Measurements from ENCODE around the gene EFS.
"Not testable (repeated sequence)": the region's sequence is repeated elsewhere in the genome, so short reads cannot be mapped to it uniquely, and the experiment has no call there.

Gene EFS

DNA sequence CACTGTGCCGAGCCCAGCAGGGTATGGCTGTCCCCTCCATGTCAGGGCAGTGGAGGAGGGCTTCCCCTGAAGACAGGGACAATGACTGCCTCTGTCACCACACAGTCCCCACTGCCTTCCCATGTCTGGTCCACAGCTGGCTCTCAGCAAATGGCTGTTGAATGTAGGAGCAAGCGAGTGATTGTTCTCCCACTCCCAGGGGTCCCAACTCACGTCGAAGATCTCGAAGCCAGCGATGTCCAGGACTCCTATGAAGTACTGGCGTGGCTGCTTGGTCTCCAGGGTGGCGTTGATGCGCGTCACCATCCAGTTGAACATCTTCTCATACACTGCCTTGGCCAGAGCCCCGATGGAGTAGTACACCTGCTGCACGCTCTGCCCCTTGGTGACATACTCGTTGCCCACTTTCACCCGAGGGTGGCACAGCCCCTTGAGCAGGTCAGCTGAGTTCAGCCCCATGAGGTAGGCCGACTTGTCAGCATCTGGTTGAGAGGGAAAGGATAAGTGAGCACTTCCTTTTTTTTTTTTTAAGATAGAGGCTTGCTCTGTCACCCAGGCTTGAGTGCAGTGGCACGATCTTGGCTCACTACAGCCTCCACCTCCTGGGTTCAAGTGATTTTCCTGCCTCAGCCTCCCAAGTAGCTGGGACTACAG lies 35.7 kb upstream of the EFS start:
- DNase-seq (ENCODE audit: extremely low spot score, insufficient read length, low read depth); FAIRE-seq: not testable (repeated sequence)

- no peak for FAIRE-seq
- DNase-seq (ENCODE audit: extremely low spot score, insufficient read length, low read depth) = no peak
These were observed 34.6 kb upstream of the EFS start for GRCh38 chr14:23399591-23399990.

DNA sequence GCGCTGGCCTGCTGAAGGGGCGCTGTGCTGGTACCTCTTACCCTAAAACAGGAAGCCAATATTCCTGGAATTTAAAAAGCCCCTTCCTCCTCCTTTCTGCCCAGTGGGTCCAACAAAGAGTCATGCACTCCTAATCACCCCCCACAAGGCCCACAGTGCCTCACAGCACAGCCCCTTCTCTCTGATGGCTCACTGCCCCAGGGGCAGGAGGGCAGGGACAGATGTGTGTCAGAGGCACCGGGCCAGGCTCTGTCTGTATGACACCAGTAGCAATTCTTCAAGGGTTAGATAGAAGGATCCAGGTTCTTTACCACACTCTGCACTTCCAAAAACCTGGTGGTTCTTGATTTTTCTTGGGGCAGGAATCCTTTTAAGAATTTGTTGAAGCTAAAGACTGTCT lies 34.2 kb upstream of the EFS start:
- DNase-seq (ENCODE audit: extremely low spot score, insufficient read length, low read depth) (no peak), FAIRE-seq (no peak)

GRCh38 chr14:23398348-23398747 lies 33.4 kb upstream of the EFS start:
- FAIRE-seq = no peak
- DNase-seq (ENCODE audit: extremely low spot score, insufficient read length, low read depth) = no peak

GRCh38 chr14:23396781-23397407 lies 31.9 kb upstream of the EFS start:
- DNase-seq (ENCODE audit: extremely low spot score, insufficient read length, low read depth) (no peak), FAIRE-seq (no peak)

DNA sequence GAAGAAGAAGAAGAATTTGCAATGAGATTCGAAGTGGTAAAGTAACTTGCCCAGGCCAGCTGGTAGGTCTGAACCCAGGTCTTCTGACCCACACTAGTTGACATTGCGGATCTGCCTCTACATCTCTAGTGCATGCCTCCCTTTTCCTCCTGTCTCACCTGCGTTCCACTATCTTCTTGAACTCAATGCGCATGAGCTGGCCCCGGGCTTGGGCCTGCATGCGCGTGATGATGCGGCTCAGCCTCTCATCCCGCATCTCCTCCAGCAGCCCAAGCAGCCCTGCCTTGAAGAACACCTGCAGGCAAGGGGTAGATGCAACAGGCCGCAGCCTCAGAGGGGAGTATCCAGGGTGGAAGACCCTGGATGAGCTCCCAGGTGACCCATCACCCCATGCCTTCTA lies 31.2 kb upstream of the EFS start:
- FAIRE-seq (no peak), DNase-seq (ENCODE audit: extremely low spot score, insufficient read length, low read depth) (no peak)

DNA sequence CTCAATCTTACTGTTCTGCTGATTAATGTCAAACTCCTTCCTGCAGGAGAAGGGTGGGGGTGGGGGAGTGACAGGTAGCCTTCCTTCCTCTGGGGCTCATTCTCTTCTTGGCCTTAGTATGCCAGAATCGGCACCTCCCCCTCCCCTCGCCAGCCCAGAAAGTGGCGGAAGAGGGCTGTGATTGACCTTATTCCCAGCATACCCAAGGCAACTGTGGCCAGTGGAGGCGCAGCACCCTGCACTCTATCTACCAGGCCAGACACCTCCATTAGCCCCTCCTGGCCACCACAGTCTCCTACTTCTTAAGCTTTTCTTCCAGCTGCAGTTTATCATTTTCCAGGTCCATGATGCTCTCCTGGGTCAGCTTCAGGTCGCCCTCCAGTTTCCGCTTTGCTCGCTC lies 27.6 kb upstream of the EFS start:
- DNase-seq (ENCODE audit: extremely low spot score, insufficient read length, low read depth) (no peak), FAIRE-seq (no peak)

DNA sequence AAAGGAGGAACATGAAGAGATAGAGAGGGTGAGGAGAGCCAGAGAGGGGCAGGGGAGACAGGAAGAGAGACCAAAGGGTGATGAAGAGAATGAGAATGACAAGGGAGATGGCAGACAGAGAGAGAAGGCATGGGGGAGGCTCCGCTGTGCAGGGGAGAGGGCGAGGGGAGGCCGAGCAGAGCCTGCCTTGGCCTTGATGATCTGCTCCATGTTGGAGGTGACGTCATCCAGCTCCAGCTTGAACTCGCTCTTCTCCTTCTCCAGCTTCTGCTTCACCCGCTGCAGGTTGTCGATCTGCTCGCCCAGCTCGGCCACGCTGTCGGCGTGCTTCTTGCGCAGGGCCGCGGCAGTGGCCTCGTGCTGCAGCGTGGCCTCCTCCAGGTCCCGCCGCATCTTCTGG lies 24.9 kb upstream of the EFS start:
- not testable (repeated sequence) for DNase-seq (ENCODE audit: extremely low spot score, insufficient read length, low read depth); FAIRE-seq

DNA sequence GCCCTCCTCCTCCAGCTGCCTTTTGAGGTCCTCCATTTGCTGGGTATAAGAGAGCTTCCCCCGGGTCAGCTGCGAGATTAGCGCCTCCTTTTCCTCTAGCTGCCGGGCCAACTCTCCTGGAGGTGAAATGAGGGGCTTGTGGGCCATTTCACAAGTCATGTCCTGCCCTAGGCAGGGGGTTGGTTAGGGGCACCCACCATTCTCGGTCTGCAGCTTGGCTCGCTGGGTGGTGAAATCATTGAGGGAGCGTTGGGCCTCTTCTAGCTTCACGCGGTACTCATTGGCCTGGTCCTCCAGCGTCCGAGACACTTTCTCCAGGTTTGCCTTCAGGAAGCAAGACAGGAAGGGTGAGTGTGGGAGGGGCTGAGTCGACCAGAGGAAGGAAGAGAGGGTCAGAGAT lies 24.4 kb upstream of the EFS start:
- no peak for FAIRE-seq
- no peak for DNase-seq (ENCODE audit: extremely low spot score, insufficient read length, low read depth)

DNA sequence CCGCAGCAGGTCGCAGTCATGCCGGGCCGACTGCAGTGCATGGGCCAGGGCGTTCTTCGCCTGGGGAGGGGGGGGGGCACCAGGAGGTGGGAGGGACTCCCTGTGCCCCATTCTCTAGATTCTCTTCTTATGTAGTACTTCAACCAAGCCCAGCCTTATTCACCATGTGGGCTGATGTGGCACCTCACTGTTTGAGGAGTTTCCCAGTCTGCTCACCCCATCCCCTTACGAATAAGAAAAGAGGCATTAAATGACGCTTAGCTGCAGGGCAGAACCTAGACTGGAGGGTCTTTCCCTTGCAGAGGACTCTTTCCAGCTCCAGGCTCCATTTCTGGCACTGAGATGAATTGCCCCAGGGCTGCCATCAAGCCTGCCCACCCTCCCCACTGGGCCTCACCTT lies 24.0 kb upstream of the EFS start:
- FAIRE-seq = no peak

DNA sequence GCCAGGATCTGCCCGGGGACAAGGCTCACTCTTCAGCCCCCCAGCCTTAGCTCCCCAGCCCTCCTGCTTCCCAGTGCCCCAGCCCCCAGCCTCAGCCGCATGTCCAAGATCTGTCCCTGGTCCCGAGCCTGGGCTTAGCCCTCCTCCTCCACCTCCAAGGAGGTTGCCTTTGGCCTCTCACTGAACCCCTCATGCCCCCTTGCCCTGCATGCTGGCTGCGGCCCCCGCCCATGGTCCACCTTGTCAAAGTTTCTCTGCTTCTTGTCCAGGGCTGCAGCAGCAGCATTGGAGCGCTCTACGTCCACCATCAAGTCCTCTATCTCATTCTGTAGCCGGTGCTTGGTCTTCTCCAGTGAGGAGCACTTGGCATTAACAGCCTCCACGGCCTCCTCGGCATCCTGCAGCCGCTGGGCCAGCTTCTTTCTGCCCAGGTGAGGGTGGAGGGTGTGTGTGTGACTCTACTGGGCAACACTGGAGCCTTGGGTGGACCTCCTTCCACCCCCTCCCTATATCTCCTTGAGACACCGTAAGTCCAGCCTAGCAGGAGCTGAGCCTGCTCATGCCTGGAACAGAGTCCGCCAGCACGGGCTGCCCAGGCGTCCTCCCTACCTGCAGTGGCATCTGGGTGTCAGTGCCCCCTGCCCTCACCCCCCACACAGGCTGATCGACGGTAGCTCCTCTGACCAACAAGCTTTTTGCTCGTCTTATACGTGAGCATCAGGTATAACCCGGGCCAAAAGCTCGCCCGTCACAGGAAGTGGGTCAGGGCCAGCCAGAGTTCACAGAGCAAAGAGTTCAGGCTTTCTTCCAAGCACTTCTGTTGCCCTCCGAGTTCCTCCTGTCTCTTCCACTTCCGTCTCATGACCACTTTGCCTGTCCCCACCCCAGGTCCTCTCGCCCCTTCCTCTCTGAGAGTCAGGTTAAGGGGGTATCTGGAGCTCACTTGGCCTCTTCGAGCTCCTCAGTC lies 23.2 kb upstream of the EFS start:
- DNase-seq (ENCODE audit: extremely low spot score, insufficient read length, low read depth) = no peak
- no peak for FAIRE-seq

More for the DNA sequence above, 24.0 kb upstream of the EFS start:
- DNase-seq (ENCODE audit: extremely low spot score, insufficient read length, low read depth) = no peak

DNA sequence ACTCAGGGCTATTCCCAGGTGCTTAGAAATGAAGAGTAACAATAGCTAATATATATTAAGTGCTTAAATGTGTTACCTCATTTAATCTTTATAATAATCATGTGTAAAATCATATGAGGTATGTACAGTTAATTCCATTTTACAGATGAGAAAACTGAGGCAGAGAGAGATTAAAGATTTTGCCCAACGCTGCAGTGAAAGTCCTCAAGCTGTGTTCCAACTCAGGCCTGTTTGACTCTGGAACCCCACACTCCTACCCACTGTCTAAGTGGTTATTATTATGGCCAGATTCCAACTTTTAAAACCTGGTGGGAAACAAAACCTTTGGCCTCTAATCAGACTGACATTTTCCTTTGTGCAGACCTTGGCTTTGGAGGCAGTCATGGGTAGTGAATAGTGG lies 22.0 kb upstream of the EFS start:
- FAIRE-seq = no peak
- DNase-seq (ENCODE audit: extremely low spot score, insufficient read length, low read depth) = no peak

GRCh38 chr14:23386266-23386657 lies 21.3 kb upstream of the EFS start:
- FAIRE-seq; DNase-seq (ENCODE audit: extremely low spot score, insufficient read length, low read depth): not testable (repeated sequence)

DNA sequence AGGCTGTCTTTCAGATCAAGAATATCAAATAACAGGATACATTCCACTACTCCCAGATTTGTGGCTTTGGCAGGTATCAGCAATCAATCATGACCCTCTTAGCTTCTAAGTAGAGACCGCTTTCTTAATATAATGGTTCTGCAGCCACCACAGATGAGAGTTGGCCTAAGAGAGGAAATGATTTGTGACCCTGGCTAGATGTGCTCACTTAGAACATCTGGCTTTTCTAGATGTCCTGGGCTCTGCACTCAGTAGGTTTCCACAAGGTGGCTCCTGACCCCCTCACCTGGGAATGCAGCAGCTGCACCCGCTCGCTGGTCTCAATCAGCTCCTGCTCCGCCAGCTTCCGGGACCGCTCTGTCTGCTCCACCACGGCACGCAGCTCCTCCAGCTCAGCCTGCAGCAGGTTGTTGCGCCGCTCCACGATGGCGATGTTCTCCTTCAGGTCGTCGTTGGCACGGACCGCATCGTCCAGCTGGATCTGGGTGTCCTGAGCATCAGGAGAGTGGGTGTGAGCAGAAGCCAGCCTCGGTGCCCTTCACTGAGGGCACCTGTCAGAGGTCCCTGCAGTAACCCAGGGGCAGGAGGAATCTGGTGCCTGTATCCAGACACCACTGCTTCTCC lies 20.8 kb upstream of the EFS start:
- DNase-seq (ENCODE audit: extremely low spot score, insufficient read length, low read depth) = no peak
- no peak for FAIRE-seq

GRCh38 chr14:23385244-23385641 lies 20.3 kb upstream of the EFS start:
- no peak for DNase-seq (ENCODE audit: extremely low spot score, insufficient read length, low read depth)
- no peak for FAIRE-seq

DNA sequence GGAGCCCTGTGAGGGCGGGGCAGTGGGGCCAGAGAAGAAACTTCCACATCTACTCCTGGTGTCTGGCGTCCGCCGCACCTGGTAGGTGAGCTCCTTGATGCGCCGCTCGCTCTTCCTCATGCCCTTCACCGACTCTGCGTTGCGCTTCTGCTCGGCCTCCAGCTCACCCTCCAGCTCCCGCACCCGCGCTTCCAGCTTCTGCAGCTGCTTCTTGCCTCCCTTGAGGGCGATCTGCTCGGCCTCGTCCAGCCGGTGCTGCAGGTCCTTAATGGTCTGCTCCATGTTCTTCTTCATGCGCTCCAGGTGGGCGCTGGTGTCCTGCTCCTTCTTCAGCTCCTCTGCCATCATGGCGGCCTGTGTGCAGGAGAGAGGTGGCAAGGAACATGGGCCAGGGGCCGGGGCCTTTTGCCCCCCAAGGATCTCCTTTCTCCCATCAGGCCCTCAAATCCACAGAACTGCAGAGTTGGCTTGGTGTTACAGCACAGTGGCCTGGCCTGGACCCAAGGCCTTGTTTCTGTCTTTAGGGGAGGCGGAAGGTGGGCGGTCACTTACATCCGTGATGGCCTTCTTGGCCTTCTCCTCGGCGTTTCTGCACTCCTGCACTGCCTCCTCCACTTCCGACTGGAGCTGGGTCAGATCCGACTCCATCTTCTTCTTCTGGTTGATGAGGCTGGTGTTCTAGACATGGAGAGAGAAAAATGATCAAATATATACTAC lies 19.6 kb upstream of the EFS start:
- FAIRE-seq = no peak
- no peak for DNase-seq (ENCODE audit: extremely low spot score, insufficient read length, low read depth)

DNA sequence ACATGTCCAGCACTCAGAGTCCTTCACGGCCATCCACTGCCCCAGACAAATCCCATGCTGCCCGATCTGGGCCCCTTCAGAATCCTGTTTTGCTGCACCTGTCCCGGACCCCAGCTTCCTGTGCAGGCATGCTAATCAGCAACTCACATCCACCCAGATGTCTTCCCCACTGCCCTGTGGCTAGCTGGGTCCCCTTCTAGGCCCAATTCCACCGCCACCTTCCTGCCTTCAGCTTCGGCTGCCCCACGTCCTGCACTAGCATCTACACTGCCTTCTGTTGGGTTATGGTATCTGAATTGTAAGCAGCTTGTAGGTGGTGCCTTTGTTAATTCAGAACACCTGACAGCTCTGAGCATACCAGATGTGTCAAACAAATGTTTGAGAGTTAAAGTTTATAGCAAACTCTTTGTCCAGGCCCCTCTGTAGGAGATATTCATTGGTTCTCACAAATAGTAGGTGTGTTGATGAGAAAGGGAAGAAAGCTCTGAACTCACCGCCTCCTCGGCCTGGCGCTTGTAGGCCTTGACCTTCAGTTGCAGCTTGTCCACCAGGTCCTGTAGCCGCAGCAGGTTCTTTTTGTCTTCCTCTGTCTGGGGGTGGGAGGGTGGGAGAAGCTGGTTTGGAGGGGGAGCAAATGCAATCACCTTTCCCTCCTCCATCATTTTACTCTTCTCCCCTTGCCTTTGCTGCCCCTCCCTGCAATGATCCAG lies 17.9 kb upstream of the EFS start:
- FAIRE-seq = no peak
- no peak for DNase-seq (ENCODE audit: extremely low spot score, insufficient read length, low read depth)

DNA sequence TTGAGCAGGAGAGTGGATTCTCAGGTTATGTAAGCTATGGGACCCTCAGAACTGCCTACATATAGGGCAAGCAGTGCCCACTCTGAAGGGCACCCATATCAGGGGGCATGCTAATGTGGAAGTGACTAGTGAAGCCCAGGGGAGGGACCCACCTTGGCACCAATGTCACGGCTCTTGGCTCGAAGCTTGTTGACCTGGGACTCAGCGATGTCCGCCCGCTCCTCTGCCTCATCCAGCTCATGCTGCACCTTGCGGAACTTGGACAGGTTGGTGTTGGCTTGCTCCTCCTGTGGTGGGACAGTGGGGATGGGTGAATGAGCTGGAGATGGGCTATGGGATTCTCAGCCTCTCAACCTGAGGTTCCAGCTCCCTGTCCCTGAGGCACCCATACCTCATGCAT lies 17.3 kb upstream of the EFS start:
- FAIRE-seq = no peak
- no peak for DNase-seq (ENCODE audit: extremely low spot score, insufficient read length, low read depth)

DNA sequence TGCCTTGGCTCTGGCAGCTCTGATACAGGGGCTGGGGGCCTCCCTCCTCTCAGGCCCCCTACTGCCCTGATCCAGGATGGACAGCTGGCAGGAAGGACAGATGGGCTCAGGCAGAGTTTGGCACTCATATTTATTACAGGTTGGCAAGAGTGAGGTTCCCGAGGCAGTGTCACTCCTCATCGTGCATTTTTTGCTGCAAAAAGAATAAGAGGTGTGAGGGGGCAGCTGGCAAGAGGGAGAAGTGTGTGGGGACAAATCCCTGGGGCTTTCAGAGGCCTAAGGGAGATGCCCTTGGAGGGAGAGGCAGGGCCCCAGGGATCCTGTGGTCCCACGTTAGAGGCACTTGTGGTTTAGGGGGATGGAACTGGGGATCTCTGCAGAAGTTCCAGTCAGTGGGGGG lies 16.9 kb upstream of the EFS start:
- FAIRE-seq = no peak
- no peak for DNase-seq (ENCODE audit: extremely low spot score, insufficient read length, low read depth)
